HCT116 (cell line): Measurements from ENCODE around the gene HBB. TPM values are rescaled to one million over a fixed set of nuclear protein-coding genes. Genes with fewer than 3 reads are reported as not detected.
"Not testable (repeated sequence)": the region's sequence is repeated elsewhere in the genome, so short reads cannot be mapped to it uniquely, and the experiment has no call there.

ENCODE experiments used
- ATAC-seq: fragments of 200-7000 bp; cut with Tn5 transposase; 2 replicates; pipeline ENCODE4 v1.9.1; 2020; ENCODE audit warnings: mild to moderate bottlenecking, moderate library complexity
- BruUV-seq: library from RNA; stranded (reverse); fragments of 400-500 nt; replicated peaks from 2 replicates; lab custom pipeline; 2021; lab: Mats Ljungman, UMichigan
- CTCF ChIA-PET: fragments of 300-600 bp; sonication (Branson Sonifier 250); formaldehyde crosslinking; loops from one replicate; lab custom pipeline; 2021; ENCODE audit warnings: antibody characterized with exemption; lab: Charles Lee
- POLR2A ChIA-PET: fragments of 300-600, 350-600 bp; sonication (Branson Sonifier 250); formaldehyde crosslinking; loops from one replicate; lab custom pipeline; 2021; ENCODE audit warnings: antibody characterized with exemption; lab: Charles Lee
- RAD21 ChIA-PET, 2 experiments: fragments of 300-600 bp; sonication (Branson Sonifier 250); formaldehyde crosslinking; loops; one replicate each; lab custom pipeline; 2023; ENCODE audit warnings: low total read pairs in 2 of 2; ENCODE audit not compliant: uncharacterized antibody in 2 of 2, unreplicated experiment in 2 of 2, low non-redundant PET in 1 of 2; lab: Charles Lee
- DNase-seq: peaks from one replicate; pipeline ENCODE4 v3.0.0-alpha.2; 2010; ENCODE audit warnings: low read depth, low spot score
- H2AFZ ChIP-seq: fragments of 200-600 bp; shearing (Covaris generic), sonication (generic); 2 replicates; pipeline ENCODE4 v1.6.1; 2017; ENCODE audit warnings: low read depth, mixed run types, mixed read lengths, antibody characterized with exemption, low read length; ENCODE audit not compliant: poor library complexity, severe bottlenecking
- H3K27ac ChIP-seq: 2 replicates; pipeline ENCODE4 v1.5.1; 2012; ENCODE audit warnings: low read depth, low read length
- H3K27me3 ChIP-seq: fragments of 200-600 bp; sonication (generic); 2 replicates; pipeline ENCODE4 v1.6.1; 2016; ENCODE audit warnings: mixed run types, low read length, mixed read lengths; ENCODE audit not compliant: insufficient read depth
- H3K36me3 ChIP-seq, 2 experiments: fragments of 200-500 bp in 1 of 2; fragments of 200-600 bp in 1 of 2; sonication (Bioruptor generic) in 1 of 2; sonication (generic) in 1 of 2; 2 replicates each; pipeline versions ENCODE4 v1.5.1 to v1.6.1; 2014 to 2016; ENCODE audit warnings: low read length in 2 of 2, inconsistent platforms in 1 of 2, mixed read lengths in 1 of 2, mixed run types in 1 of 2; ENCODE audit not compliant: insufficient read depth in 2 of 2, control insufficient read depth in 1 of 2
- H3K4me1 ChIP-seq, 2 experiments: fragments of 200-600 bp in 1 of 2; sonication (generic) in 1 of 2; 2 replicates each; pipeline versions ENCODE4 v1.5.1 to v1.6.1; 2012 to 2017; ENCODE audit warnings: low read length in 2 of 2, inconsistent platforms in 1 of 2, mild to moderate bottlenecking in 1 of 2, mixed read lengths in 1 of 2, mixed run types in 1 of 2, moderate library complexity in 1 of 2; ENCODE audit not compliant: insufficient read depth in 2 of 2, control insufficient read depth in 1 of 2
- H3K4me2 ChIP-seq: fragments of 200-600 bp; sonication (generic); 2 replicates; pipeline ENCODE4 v1.6.1; 2017; ENCODE audit warnings: mixed run types, low read length, mixed read lengths
- H3K4me3 ChIP-seq, 2 experiments: fragments of 200-600 bp in 1 of 2; sonication (generic) in 1 of 2; replicated peaks in 1 of 2; 2 replicates each; pipeline ENCODE4 v1.5.1; 2011 to 2016; ENCODE audit warnings: low read length in 2 of 2, control low read depth in 1 of 2, low read depth in 1 of 2, mild to moderate bottlenecking in 1 of 2, mixed read lengths in 1 of 2, mixed run types in 1 of 2
- H3K79me2 ChIP-seq: fragments of 200-600 bp; sonication (generic); 2 replicates; pipeline ENCODE4 v1.6.1; 2017; ENCODE audit warnings: mild to moderate bottlenecking, mixed run types, low read length, moderate library complexity, mixed read lengths; ENCODE audit not compliant: insufficient read depth
- H3K9ac ChIP-seq: fragments of 200-600 bp; sonication (generic); 2 replicates; pipeline ENCODE4 v1.6.1; 2016; ENCODE audit warnings: low read length, mixed read lengths
- H3K9me2 ChIP-seq: fragments of 200-600 bp; sonication (generic), shearing (Covaris generic); 2 replicates; pipeline ENCODE4 v1.6.1; 2017; ENCODE audit warnings: mixed run types, mild to moderate bottlenecking, moderate library complexity; ENCODE audit not compliant: insufficient read depth
- H3K9me3 ChIP-seq, 2 experiments: fragments of 200-500 bp in 1 of 2; fragments of 200-600 bp in 1 of 2; sonication (Bioruptor generic) in 1 of 2; sonication (generic) in 1 of 2; 2 replicates each; pipeline ENCODE4 v1.6.1; 2014 to 2017; ENCODE audit warnings: low read length in 2 of 2, mixed read lengths in 2 of 2, inconsistent platforms in 1 of 2, low read depth in 1 of 2, mild to moderate bottlenecking in 1 of 2, mixed run types in 1 of 2, moderate library complexity in 1 of 2; ENCODE audit not compliant: control insufficient read depth in 1 of 2, insufficient read depth in 1 of 2
- H4K20me1 ChIP-seq: fragments of 200-600 bp; sonication (generic), shearing (Covaris generic); 2 replicates; pipeline ENCODE4 v1.6.1; 2017; ENCODE audit warnings: mixed run types, mild to moderate bottlenecking, moderate library complexity; ENCODE audit not compliant: insufficient read depth
- EZH2 ChIP-seq: fragments of 200-600 bp; sonication (generic); IDR thresholded peaks from 2 replicates; pipeline ENCODE4 v1.6.1; 2017; ENCODE audit warnings: antibody characterized with exemption, mixed run types
- POLR2A ChIP-seq: IDR thresholded peaks from 2 replicates; pipeline ENCODE4 v1.7.0; 2011; ENCODE audit warnings: borderline replicate concordance; ENCODE audit not compliant: insufficient read depth, insufficient read length; ENCODE audit errors: extremely low read depth
- TCF7L2 ChIP-seq: IDR thresholded peaks from 2 replicates; pipeline ENCODE4 v1.7.0; 2011; ENCODE audit warnings: borderline replicate concordance, inconsistent platforms; ENCODE audit not compliant: insufficient read depth, insufficient read length; ENCODE audit errors: extremely low read depth
- intact Hi-C: fragments of 100-400 bp; cut with micrococcal nuclease; formaldehyde crosslinking; loops from 2 replicates; pipeline ENCODE4 v1.10.0; 2022
- total RNA-seq: library from RNA; stranded (reverse); gene quantifications from one replicate; pipeline ENCODE4 v1.2.1, GENCODE V29; 2021; ENCODE audit not compliant: unreplicated experiment
- TF ChIP-seq, protein P1 (sequence below): IDR thresholded peaks from 2 replicates; pipeline ENCODE4 v1.6.1; 2011; ENCODE audit warnings: mild to moderate bottlenecking, low read length, moderate library complexity; ENCODE audit not compliant: insufficient replicate concordance; ENCODE audit errors: extremely low read depth
- TF ChIP-seq, protein P2 (sequence below), 3 experiments: fragments of 200-600 bp in 1 of 3; sonication (generic) in 1 of 3; IDR thresholded peaks in 2 of 3; conservative IDR thresholded peaks in 1 of 3; 2 replicates each; pipeline ENCODE4 v1.5.1; 2012 to 2017; ENCODE audit warnings: low read depth in 2 of 3, low read length in 2 of 3, antibody characterized with exemption in 1 of 3, borderline replicate concordance in 1 of 3, control low read depth in 1 of 3, mild to moderate bottlenecking in 1 of 3, mixed read lengths in 1 of 3, mixed run types in 1 of 3, moderate library complexity in 1 of 3; ENCODE audit not compliant: insufficient read depth in 1 of 3

HBB gene
- total RNA-seq, 1 experiment from 2014 or later = not detected

GRCh38 chr11:5248498-5248897 lies 21.6 kb upstream of the HBB start:
- H3K27ac ChIP-seq, H3K4me1 ChIP-seq, H3K9me2 ChIP-seq, H3K9me3 ChIP-seq, H4K20me1 ChIP-seq, H2AFZ ChIP-seq, intact Hi-C loops, H3K4me2 ChIP-seq, ATAC-seq, DNase-seq, CTCF ChIA-PET, H3K9ac ChIP-seq, H3K79me2 ChIP-seq, H3K4me3 ChIP-seq, POLR2A ChIA-PET, H3K36me3 ChIP-seq, RAD21 ChIA-PET, BruUV-seq: not testable (repeated sequence)
- H3K27me3 ChIP-seq = peaks cover 54% of the 10 kb centered on the region

DNA sequence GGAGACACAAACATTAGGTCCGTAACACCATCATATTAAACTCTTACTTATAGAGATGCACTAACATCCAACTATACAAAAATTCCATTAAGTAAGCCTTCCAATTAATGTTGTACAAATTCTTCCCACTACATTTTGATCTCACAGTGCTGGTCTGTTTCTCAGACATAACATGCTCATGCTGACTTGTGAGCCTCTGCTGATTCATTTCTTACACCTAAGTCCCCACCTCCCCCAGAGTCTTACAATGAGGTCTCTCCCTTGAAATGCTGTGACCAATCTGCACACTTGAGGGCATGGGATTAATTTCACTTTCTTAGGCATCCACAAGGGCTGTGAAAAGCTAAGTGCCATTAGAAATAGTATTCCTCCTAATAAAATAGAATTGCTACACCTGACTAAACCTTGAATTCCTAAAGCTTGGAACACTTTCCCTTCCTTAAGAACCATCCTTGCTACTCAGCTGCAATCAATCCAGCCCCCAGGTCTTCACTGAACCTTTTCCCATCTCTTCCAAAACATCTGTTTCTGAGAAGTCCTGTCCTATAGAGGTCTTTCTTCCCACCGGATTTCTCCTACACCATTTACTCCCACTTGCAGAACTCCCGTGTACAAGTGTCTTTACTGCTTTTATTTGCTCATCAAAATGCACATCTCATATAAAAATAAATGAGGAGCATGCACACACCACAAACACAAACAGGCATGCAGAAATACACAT lies 20.8 kb upstream of the HBB start:
- DNase-seq (no peak), ATAC-seq (no peak)
- RAD21 ChIA-PET = no interaction called here
- Histone ChIP-seq H3K36me3 (no peaks in the 10 kb centered on the region), H3K27me3 (peaks cover 63% of the 10 kb centered on the region), H3K4me3 (no peak overlapping the region), H3K79me2 (no peaks in the 10 kb centered on the region), H2AFZ (no peak overlapping the region), H4K20me1 (no peaks in the 10 kb centered on the region), H3K4me2 (no peak overlapping the region), H3K4me1 (no peaks in the 10 kb centered on the region), H3K9me3 (no peaks in the 10 kb centered on the region), H3K9me2 (no peaks in the 10 kb centered on the region), H3K9ac (no peak overlapping the region), H3K27ac (no peak overlapping the region)
- intact Hi-C loops = no loop called here
- POLR2A ChIA-PET = no interaction called here
- CTCF ChIA-PET = no interaction called here
- no TSS peak for BruUV-seq
- TF ChIP-seq POLR2A = no peak
- TF ChIP-seq TCF7L2 = no peak
- TF ChIP-seq, protein P1, sequence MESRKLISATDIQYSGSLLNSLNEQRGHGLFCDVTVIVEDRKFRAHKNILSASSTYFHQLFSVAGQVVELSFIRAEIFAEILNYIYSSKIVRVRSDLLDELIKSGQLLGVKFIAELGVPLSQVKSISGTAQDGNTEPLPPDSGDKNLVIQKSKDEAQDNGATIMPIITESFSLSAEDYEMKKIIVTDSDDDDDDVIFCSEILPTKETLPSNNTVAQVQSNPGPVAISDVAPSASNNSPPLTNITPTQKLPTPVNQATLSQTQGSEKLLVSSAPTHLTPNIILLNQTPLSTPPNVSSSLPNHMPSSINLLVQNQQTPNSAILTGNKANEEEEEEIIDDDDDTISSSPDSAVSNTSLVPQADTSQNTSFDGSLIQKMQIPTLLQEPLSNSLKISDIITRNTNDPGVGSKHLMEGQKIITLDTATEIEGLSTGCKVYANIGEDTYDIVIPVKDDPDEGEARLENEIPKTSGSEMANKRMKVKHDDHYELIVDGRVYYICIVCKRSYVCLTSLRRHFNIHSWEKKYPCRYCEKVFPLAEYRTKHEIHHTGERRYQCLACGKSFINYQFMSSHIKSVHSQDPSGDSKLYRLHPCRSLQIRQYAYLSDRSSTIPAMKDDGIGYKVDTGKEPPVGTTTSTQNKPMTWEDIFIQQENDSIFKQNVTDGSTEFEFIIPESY = no peak
- no peak for TF ChIP-seq EZH2
- TF ChIP-seq, protein P2, sequence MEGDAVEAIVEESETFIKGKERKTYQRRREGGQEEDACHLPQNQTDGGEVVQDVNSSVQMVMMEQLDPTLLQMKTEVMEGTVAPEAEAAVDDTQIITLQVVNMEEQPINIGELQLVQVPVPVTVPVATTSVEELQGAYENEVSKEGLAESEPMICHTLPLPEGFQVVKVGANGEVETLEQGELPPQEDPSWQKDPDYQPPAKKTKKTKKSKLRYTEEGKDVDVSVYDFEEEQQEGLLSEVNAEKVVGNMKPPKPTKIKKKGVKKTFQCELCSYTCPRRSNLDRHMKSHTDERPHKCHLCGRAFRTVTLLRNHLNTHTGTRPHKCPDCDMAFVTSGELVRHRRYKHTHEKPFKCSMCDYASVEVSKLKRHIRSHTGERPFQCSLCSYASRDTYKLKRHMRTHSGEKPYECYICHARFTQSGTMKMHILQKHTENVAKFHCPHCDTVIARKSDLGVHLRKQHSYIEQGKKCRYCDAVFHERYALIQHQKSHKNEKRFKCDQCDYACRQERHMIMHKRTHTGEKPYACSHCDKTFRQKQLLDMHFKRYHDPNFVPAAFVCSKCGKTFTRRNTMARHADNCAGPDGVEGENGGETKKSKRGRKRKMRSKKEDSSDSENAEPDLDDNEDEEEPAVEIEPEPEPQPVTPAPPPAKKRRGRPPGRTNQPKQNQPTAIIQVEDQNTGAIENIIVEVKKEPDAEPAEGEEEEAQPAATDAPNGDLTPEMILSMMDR (IDR thresholded peaks at IDR 0.05 in 2 of 3, conservative IDR thresholded peaks at IDR 0.05 in 1 of 3; ENCODE audit: borderline replicate concordance in 1 of 3, insufficient read depth in 1 of 3, low read depth in 2 of 3, low read length in 2 of 3) = no peak
